ENCODE measurements around the gene TTC16.
"Not testable (repeated sequence)": the region's sequence is repeated elsewhere in the genome, so short reads cannot be mapped to it uniquely, and the experiment has no call there.

Gene TTC16

GRCh38 chr9:127744398-127745110 lies 28.7 kb downstream of the TTC16 start:
- no peak for DNase-seq (ENCODE audit: low spot score)

GRCh38 chr9:127746959-127747569 lies 31.2 kb downstream of the TTC16 start:
- no peak for DNase-seq (ENCODE audit: low spot score)

GRCh38 chr9:127749090-127749787 lies 33.4 kb downstream of the TTC16 start:
- DNase-seq (ENCODE audit: low spot score), result no peak

GRCh38 chr9:127751269-127752054 lies 35.6 kb downstream of the TTC16 start:
- no peak for DNase-seq (ENCODE audit: low spot score)

- DNase-seq (ENCODE audit: low spot score), result no peak
Measured at GRCh38 chr9:127753148-127753547, 37.3 kb downstream of the TTC16 start.

- no peak for DNase-seq (ENCODE audit: low spot score)
Measured at GRCh38 chr9:127753622-127754021, 37.7 kb downstream of the TTC16 start.

GRCh38 chr9:127754099-127755060 lies 38.5 kb downstream of the TTC16 start:
- DNase-seq (ENCODE audit: low spot score), result no peak

GRCh38 chr9:127755061-127756060 lies 39.5 kb downstream of the TTC16 start:
- no peak for DNase-seq (ENCODE audit: low spot score)

- DNase-seq (ENCODE audit: low spot score), result no peak
Measured at GRCh38 chr9:127756233-127756632, 40.4 kb downstream of the TTC16 start.

- DNase-seq (ENCODE audit: low spot score), result not testable (repeated sequence)
Measured at GRCh38 chr9:127756776-127757175, 40.9 kb downstream of the TTC16 start.

- DNase-seq (ENCODE audit: low spot score), result no peak
Measured at GRCh38 chr9:127758843-127759242, 43.0 kb downstream of the TTC16 start.

GRCh38 chr9:127761061-127761460 lies 45.2 kb downstream of the TTC16 start:
- DNase-seq (ENCODE audit: low spot score), result no peak

GRCh38 chr9:127761491-127761956 lies 45.6 kb downstream of the TTC16 start:
- DNase-seq (ENCODE audit: low spot score), result no peak

GRCh38 chr9:127762111-127762676 lies 46.3 kb downstream of the TTC16 start:
- no peak for DNase-seq (ENCODE audit: low spot score)

GRCh38 chr9:127763918-127764384 lies 48.1 kb downstream of the TTC16 start:
- DNase-seq (ENCODE audit: low spot score), result peak; percentile 50

- no peak for DNase-seq (ENCODE audit: low spot score)
Measured at GRCh38 chr9:127765418-127765817, 49.5 kb downstream of the TTC16 start.

GRCh38 chr9:127767410-127767809 lies 51.5 kb downstream of the TTC16 start:
- no peak for DNase-seq (ENCODE audit: low spot score)

- DNase-seq (ENCODE audit: low spot score), result no peak
Measured at GRCh38 chr9:127767909-127768331, 52.0 kb downstream of the TTC16 start.

GRCh38 chr9:127768698-127769097 lies 52.8 kb downstream of the TTC16 start:
- no peak for DNase-seq (ENCODE audit: low spot score)

Data from NAMALWA (cell line).